K562 (cell line): ENCODE data around the gene GALE. TPM values are rescaled to one million over a fixed set of nuclear protein-coding genes. Genes with fewer than 3 reads are reported as not detected.

ENCODE experiments used
- ATF7 ChIP-seq: fragments of 450-650 bp; IDR thresholded peaks from 2 replicates; pipeline ENCODE4 v1.7.1; 2014; ENCODE audit warnings: mild to moderate bottlenecking, moderate library complexity
- BACH1 ChIP-seq: fragments of 200-800 bp; sonication (Bioruptor generic); IDR thresholded peaks from 2 replicates; pipeline ENCODE4 v1.6.1; 2016; ENCODE audit warnings: missing genetic modification characterization, missing compliant biosample characterization
- C11orf30 ChIP-seq: fragments of 450-650 bp; IDR thresholded peaks from 2 replicates; pipeline ENCODE4 v1.6.1; 2016; ENCODE audit warnings: low read depth, mild to moderate bottlenecking
- CBX5 ChIP-seq: IDR thresholded peaks from 2 replicates; pipeline ENCODE4 v1.6.1; 2014; ENCODE audit warnings: low read depth, borderline replicate concordance
- HCFC1 ChIP-seq: IDR thresholded peaks from 2 replicates; pipeline ENCODE4 v1.6.1; 2012; ENCODE audit warnings: low read depth, low read length, improper control_type of control experiment
- HSF4 ChIP-seq: fragments of 250-450 bp; sonication (Bioruptor Pico); IDR thresholded peaks from 2 replicates; pipeline ENCODE4 v2.1.2; 2022; ENCODE audit warnings: mild to moderate bottlenecking, moderate library complexity, borderline replicate concordance
- KDM4B ChIP-seq, 2 experiments: fragments of 450-650 bp in 1 of 2; sonication (generic) in 1 of 2; IDR thresholded peaks; 2 replicates each; pipeline ENCODE4 v1.6.1; 2016 to 2017; ENCODE audit warnings: borderline replicate concordance in 2 of 2, antibody characterized with exemption in 1 of 2, low read depth in 1 of 2, mild to moderate bottlenecking in 1 of 2
- KLF6 ChIP-seq: fragments of 250-450 bp; sonication (Bioruptor Pico); IDR thresholded peaks from 2 replicates; pipeline ENCODE4 v1.4.0; 2020; ENCODE audit warnings: mild to moderate bottlenecking, moderate library complexity, borderline replicate concordance
- NFRKB ChIP-seq: fragments of 450-650 bp; IDR thresholded peaks from 2 replicates; pipeline ENCODE4 v1.6.1; 2016; ENCODE audit warnings: low read depth
- RUNX1 ChIP-seq: sonication (generic); IDR thresholded peaks from 2 replicates; pipeline ENCODE4 v1.6.1; 2016; ENCODE audit warnings: antibody characterized with exemption, low read depth
- SAP30 ChIP-seq: fragments of 200-600 bp; sonication (generic); IDR thresholded peaks from 2 replicates; pipeline ENCODE4 v1.6.1; 2012; ENCODE audit warnings: borderline replicate concordance, low read depth, mild to moderate bottlenecking, moderate library complexity, low read length, control low read depth, inconsistent platforms; ENCODE audit not compliant: insufficient read depth, poor library complexity, severe bottlenecking
- SOX6 ChIP-seq: fragments of 450-650 bp; IDR thresholded peaks from 2 replicates; pipeline ENCODE4 v1.6.1; 2014; ENCODE audit warnings: mild to moderate bottlenecking
- SPI1 ChIP-seq: IDR thresholded peaks from 2 replicates; pipeline ENCODE4 v1.6.1; 2011; ENCODE audit warnings: low read depth, low read length, control low read depth, borderline replicate concordance
- ZNF318 ChIP-seq, 2 experiments: fragments of 450-650 bp; IDR thresholded peaks; 2 replicates each; pipeline ENCODE4 v1.6.1; 2016; ENCODE audit warnings: mild to moderate bottlenecking in 2 of 2, borderline replicate concordance in 1 of 2, low read depth in 1 of 2, moderate library complexity in 1 of 2
- ZNF347 ChIP-seq: fragments of 450-650 bp; formaldehyde crosslinking; IDR thresholded peaks from 2 replicates; pipeline ENCODE4 v1.4.0; 2020; ENCODE audit warnings: low read depth, mild to moderate bottlenecking, moderate library complexity
- ZNF644 ChIP-seq: fragments of 200-800 bp; sonication (Bioruptor generic); IDR thresholded peaks from 2 replicates; pipeline ENCODE4 v1.6.1; 2016; ENCODE audit warnings: low read depth, missing genetic modification characterization, missing compliant biosample characterization
- ZNF699 ChIP-seq: fragments of 250-450 bp; sonication (Bioruptor Pico); IDR thresholded peaks from 2 replicates; pipeline ENCODE4 v1.8.0; 2021; ENCODE audit warnings: mild to moderate bottlenecking, moderate library complexity; ENCODE audit not compliant: insufficient replicate concordance
- polyA plus RNA-seq, 8 experiments: library from polyadenylated mRNA; depleted of rRNA in 4 of 8; stranded (reverse) in 5 of 8; unstranded in 3 of 8; fragments of >200 nt; fragmentation: Nextera tagmentation in 2 of 8; fragmentation: Illumina TruSeq in 1 of 8; extraction: Ambion mirVana in 2 of 8; extraction: Trizol in 1 of 8; gene quantifications; 2 replicates each; pipeline versions ENCODE4 v1.2.1 to v1.2.3, GENCODE V29; 2011 to 2014; ENCODE audit warnings: inconsistent platforms in 1 of 8, missing spikeins in 1 of 8
- total RNA-seq, 7 experiments: library from RNA; depleted of rRNA in 6 of 7; stranded (reverse); fragments of >200 nt in 6 of 7; fragmentation: Illumina TruSeq in 2 of 7; extraction: Trizol in 2 of 7; gene quantifications; 2 replicates each; pipeline versions ENCODE4 v1.2.1 to v1.2.3, GENCODE V29; 2011 to 2021; ENCODE audit warnings: low replicate concordance in 1 of 7

Gene GALE
- total and polyA plus RNA-seq, 9 of the 15 experiments (the other 6 are each of a cell fraction or from before 2014, with no cell fraction given): 8.4 to 139 (median 88.3) TPM

- TF ChIP-seq ZNF644: peak; percentile 46; the same call in 1 of the 2 replicates
- peak; percentile 71; the same call in 1 of the 2 replicates for TF ChIP-seq KLF6 (CRISPR knock-in tag)
- TF ChIP-seq KDM4B (IDR thresholded peaks at IDR 0.05; ENCODE audit: borderline replicate concordance in 2 of 2, low read depth in 1 of 2): peak in 1 of 2 experiments; percentile 78; a peak in 1 of 4 replicates
- TF ChIP-seq ZNF699 (CRISPR knock-in tag): no peak
- TF ChIP-seq SAP30: peak; percentile 79
- no peak for TF ChIP-seq BACH1
- peak; percentile 77 for TF ChIP-seq HCFC1
- no peak for TF ChIP-seq CBX5
- peak; percentile 56; the same call in 1 of the 2 replicates for TF ChIP-seq SPI1
- TF ChIP-seq C11orf30: peak; percentile 98
- TF ChIP-seq ZNF347: no peak
- peak; percentile 16; the same call in 1 of the 2 replicates for TF ChIP-seq SOX6
- no peak for TF ChIP-seq HSF4
- 0 out of 4 replicates have a peak, but pooled peaks of 1 of the 2 experiments have one; percentile 37 for TF ChIP-seq ZNF318 (IDR thresholded peaks at IDR 0.05; ENCODE audit: borderline replicate concordance in 1 of 2, low read depth in 1 of 2)
- peak; percentile 90 for TF ChIP-seq NFRKB
- peak; percentile 54 for TF ChIP-seq ATF7
- TF ChIP-seq RUNX1: peak; percentile 86
Observed at GRCh38 chr1:23825076-23825761, 24.7 kb upstream of the GALE start, which contains the start of gene HMGCL (continued).
